Liver (tissue), 9 donors: ENCODE data around the gene PPP6C. TPM values are rescaled to one million over a fixed set of nuclear protein-coding genes. Genes with fewer than 3 reads are reported as not detected.

Source experiments
- DNase-seq: peaks from one replicate; pipeline ENCODE4 v3.0.0-alpha.2; 2017; ENCODE audit warnings: low spot score
- H3K27ac ChIP-seq, 2 donors: one replicate each; pipeline ENCODE4 v1.7.0; 2013; ENCODE audit warnings: inconsistent platforms in 2 of 2, low read length in 2 of 2, control low read depth in 1 of 2, low read depth in 1 of 2, mild to moderate bottlenecking in 1 of 2
- H3K27me3 ChIP-seq, 4 donors: one replicate each; pipeline versions ENCODE4 v1.6.1 to v1.7.0; 2013; ENCODE audit warnings: low read length in 3 of 4, inconsistent platforms in 1 of 4, mild to moderate bottlenecking in 1 of 4, moderate library complexity in 1 of 4; ENCODE audit not compliant: control insufficient read depth in 4 of 4, insufficient read depth in 4 of 4
- H3K36me3 ChIP-seq, 4 donors: one replicate each; pipeline versions ENCODE4 v1.6.1 to v1.7.0; 2013; ENCODE audit warnings: low read length in 3 of 4, mild to moderate bottlenecking in 3 of 4, low read depth in 1 of 4, moderate library complexity in 1 of 4; ENCODE audit not compliant: control insufficient read depth in 4 of 4, insufficient read depth in 3 of 4
- H3K4me1 ChIP-seq, 4 donors: one replicate each; pipeline versions ENCODE4 v1.6.1 to v1.7.0; 2013; ENCODE audit warnings: low read length in 3 of 4, mild to moderate bottlenecking in 3 of 4, moderate library complexity in 1 of 4; ENCODE audit not compliant: control insufficient read depth in 4 of 4, insufficient read depth in 4 of 4
- H3K4me3 ChIP-seq, 3 donors: one replicate each; pipeline versions ENCODE4 v1.6.1 to v1.7.0; 2013; ENCODE audit warnings: low read length in 3 of 3, control low read depth in 1 of 3, low read depth in 1 of 3, mild to moderate bottlenecking in 1 of 3
- H3K9ac ChIP-seq, 2 donors: one replicate each; pipeline ENCODE4 v1.7.0; 2013; ENCODE audit warnings: low read length in 2 of 2, mild to moderate bottlenecking in 2 of 2, moderate library complexity in 2 of 2, control low read depth in 1 of 2, low read depth in 1 of 2
- H3K9me3 ChIP-seq, 4 donors: one replicate each; pipeline versions ENCODE4 v1.6.1 to v1.7.0; 2013; ENCODE audit warnings: low read length in 3 of 4; ENCODE audit not compliant: control insufficient read depth in 4 of 4
- EGR1 ChIP-seq, 2 donors: IDR thresholded peaks; 2 replicates each; pipeline ENCODE4 v1.6.1; 2016 to 2018; ENCODE audit warnings: antibody characterized with exemption in 2 of 2, low read depth in 2 of 2
- FOXA1 ChIP-seq: IDR thresholded peaks from 2 replicates; pipeline ENCODE4 v1.6.1; 2016; ENCODE audit warnings: antibody characterized with exemption
- FOXA2 ChIP-seq: IDR thresholded peaks from 2 replicates; pipeline ENCODE4 v1.6.1; 2016; ENCODE audit warnings: antibody characterized with exemption
- GABPA ChIP-seq, 2 donors: IDR thresholded peaks in 1 of 2; conservative IDR thresholded peaks in 1 of 2; 2 replicates each; pipeline ENCODE4 v1.6.1; 2016; ENCODE audit warnings: antibody characterized with exemption in 2 of 2, mild to moderate bottlenecking in 1 of 2, moderate library complexity in 1 of 2
- HNF4A ChIP-seq, 2 donors: conservative IDR thresholded peaks; 2 replicates each; pipeline ENCODE4 v1.6.1; 2016; ENCODE audit warnings: antibody characterized with exemption in 2 of 2, mild to moderate bottlenecking in 2 of 2
- HNF4G ChIP-seq: IDR thresholded peaks from 2 replicates; pipeline ENCODE4 v1.6.1; 2016; ENCODE audit warnings: antibody characterized with exemption
- JUND ChIP-seq, 2 donors: IDR thresholded peaks; 2 replicates each; pipeline ENCODE4 v1.6.1; 2016; ENCODE audit warnings: antibody characterized with exemption in 2 of 2
- NR2F2 ChIP-seq: IDR thresholded peaks from 2 replicates; pipeline ENCODE4 v1.6.1; 2016; ENCODE audit warnings: antibody characterized with exemption
- RAD21 ChIP-seq, 2 donors: IDR thresholded peaks; 2 replicates each; pipeline ENCODE4 v1.6.1; 2016; ENCODE audit warnings: antibody characterized with exemption in 2 of 2, mild to moderate bottlenecking in 2 of 2
- RXRA ChIP-seq, 2 donors: IDR thresholded peaks; 2 replicates each; pipeline ENCODE4 v1.6.1; 2017 to 2018; ENCODE audit warnings: antibody characterized with exemption in 2 of 2, mild to moderate bottlenecking in 1 of 2
- SP1 ChIP-seq: IDR thresholded peaks from 2 replicates; pipeline ENCODE4 v1.6.1; 2018; ENCODE audit warnings: antibody characterized with exemption, mild to moderate bottlenecking
- TAF1 ChIP-seq: conservative IDR thresholded peaks from 2 replicates; pipeline ENCODE4 v1.6.1; 2016; ENCODE audit warnings: antibody characterized with exemption, mild to moderate bottlenecking
- YY1 ChIP-seq: IDR thresholded peaks from 2 replicates; pipeline ENCODE4 v1.6.1; 2016; ENCODE audit warnings: antibody characterized with exemption, mild to moderate bottlenecking
- WGBS: extraction: QIAGEN DNeasy Blood & Tissue Kit; methylation state at CpG from one replicate; pipeline ENCODE4 v1.1.7; 2013; 5-methylcytosine and 5-hydroxymethylcytosine counted together
- polyA plus RNA-seq, 2 donors: library from polyadenylated mRNA; stranded (reverse) in 1 of 2; unstranded in 1 of 2; fragments of 200-250 nt in 1 of 2; fragments of >200 nt in 1 of 2; fragmentation: Nextera tagmentation in 1 of 2; extraction: Ambion mirVana in 1 of 2; gene quantifications; one replicate each; pipeline versions ENCODE4 v1.2.1 to v1.2.3, GENCODE V29; 2013 to 2015
- total RNA-seq, 2 donors: library from RNA; depleted of rRNA; stranded (reverse); fragments of >200 nt; gene quantifications; one replicate each; pipeline ENCODE4 v1.2.3, GENCODE V29; 2014
- TF ChIP-seq, protein P1 (sequence below): IDR thresholded peaks from 2 replicates; pipeline ENCODE4 v1.6.1; 2016; ENCODE audit warnings: antibody characterized with exemption, mild to moderate bottlenecking
- TF ChIP-seq, protein P2 (sequence below): IDR thresholded peaks from 2 replicates; pipeline ENCODE4 v1.6.1; 2016; ENCODE audit warnings: antibody characterized with exemption
- TF ChIP-seq, protein P3 (sequence below): IDR thresholded peaks from 2 replicates; pipeline ENCODE4 v1.6.1; 2016; ENCODE audit warnings: antibody characterized with exemption
- TF ChIP-seq, protein P4 (sequence below): IDR thresholded peaks from 2 replicates; pipeline ENCODE4 v1.6.1; 2016; ENCODE audit warnings: antibody characterized with exemption
- TF ChIP-seq, protein P5 (sequence below): fragments of 150-350 bp; IDR thresholded peaks from 2 replicates; pipeline ENCODE4 v1.5.1; 2017; ENCODE audit warnings: improper control_type of control experiment, low read depth, low read length; ENCODE audit not compliant: missing input control
- donor health status: healthy.
- donor health status: healthy.
- donor health status: healthy.
- donor health status: healthy.
- donor health status: healthy.

Gene PPP6C
- total and polyA plus RNA-seq, 4 donors = 10.1 to 14.8 (median 12.2) TPM

DNA sequence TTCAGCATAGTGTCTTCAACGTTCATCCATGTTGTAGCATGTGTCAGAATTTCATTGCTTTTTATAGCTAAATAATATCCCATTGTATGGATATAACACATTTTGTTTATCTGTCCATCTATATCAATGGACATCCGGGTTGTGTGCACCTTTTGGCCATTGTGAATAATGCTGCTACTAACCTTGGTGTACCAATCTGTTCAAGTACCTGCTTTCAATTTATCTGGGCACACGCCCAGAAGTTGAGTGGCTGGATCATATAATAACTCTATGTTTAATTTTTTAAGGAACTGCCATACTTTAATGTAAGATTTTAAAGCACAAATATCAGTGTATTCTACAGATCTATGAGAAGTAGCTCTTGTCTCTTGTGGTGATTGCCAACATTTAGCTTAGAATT lies 89.8 kb downstream of the PPP6C start:
- no peak for DNase-seq
- Histone ChIP-seq H3K4me1 (no peaks in the 10 kb centered on the region), H3K36me3 (no peaks in the 10 kb centered on the region), H3K4me3 (no peak overlapping the region), H3K9me3 (no peaks in the 10 kb centered on the region), H3K27ac (no peak overlapping the region), H3K9ac (no peak overlapping the region), H3K27me3 (no peaks in the 10 kb centered on the region)
- TF ChIP-seq RAD21 (IDR thresholded peaks at IDR 0.05) (no peak), HNF4A (conservative IDR thresholded peaks at IDR 0.05) (no peak), FOXA1 (no peak), SP1 (no peak), EGR1 (IDR thresholded peaks at IDR 0.05; ENCODE audit: low read depth in 2 of 2) (no peak), TAF1 (no peak), HNF4G (no peak), FOXA2 (no peak), GABPA (IDR thresholded peaks at IDR 0.05 in 1 of 2, conservative IDR thresholded peaks at IDR 0.05 in 1 of 2) (no peak), JUND (IDR thresholded peaks at IDR 0.05) (no peak), NR2F2 (no peak), RXRA (IDR thresholded peaks at IDR 0.05) (no peak), YY1 (no peak)
- TF ChIP-seq, protein P1, sequence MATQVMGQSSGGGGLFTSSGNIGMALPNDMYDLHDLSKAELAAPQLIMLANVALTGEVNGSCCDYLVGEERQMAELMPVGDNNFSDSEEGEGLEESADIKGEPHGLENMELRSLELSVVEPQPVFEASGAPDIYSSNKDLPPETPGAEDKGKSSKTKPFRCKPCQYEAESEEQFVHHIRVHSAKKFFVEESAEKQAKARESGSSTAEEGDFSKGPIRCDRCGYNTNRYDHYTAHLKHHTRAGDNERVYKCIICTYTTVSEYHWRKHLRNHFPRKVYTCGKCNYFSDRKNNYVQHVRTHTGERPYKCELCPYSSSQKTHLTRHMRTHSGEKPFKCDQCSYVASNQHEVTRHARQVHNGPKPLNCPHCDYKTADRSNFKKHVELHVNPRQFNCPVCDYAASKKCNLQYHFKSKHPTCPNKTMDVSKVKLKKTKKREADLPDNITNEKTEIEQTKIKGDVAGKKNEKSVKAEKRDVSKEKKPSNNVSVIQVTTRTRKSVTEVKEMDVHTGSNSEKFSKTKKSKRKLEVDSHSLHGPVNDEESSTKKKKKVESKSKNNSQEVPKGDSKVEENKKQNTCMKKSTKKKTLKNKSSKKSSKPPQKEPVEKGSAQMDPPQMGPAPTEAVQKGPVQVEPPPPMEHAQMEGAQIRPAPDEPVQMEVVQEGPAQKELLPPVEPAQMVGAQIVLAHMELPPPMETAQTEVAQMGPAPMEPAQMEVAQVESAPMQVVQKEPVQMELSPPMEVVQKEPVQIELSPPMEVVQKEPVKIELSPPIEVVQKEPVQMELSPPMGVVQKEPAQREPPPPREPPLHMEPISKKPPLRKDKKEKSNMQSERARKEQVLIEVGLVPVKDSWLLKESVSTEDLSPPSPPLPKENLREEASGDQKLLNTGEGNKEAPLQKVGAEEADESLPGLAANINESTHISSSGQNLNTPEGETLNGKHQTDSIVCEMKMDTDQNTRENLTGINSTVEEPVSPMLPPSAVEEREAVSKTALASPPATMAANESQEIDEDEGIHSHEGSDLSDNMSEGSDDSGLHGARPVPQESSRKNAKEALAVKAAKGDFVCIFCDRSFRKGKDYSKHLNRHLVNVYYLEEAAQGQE = no peak
- TF ChIP-seq, protein P2, sequence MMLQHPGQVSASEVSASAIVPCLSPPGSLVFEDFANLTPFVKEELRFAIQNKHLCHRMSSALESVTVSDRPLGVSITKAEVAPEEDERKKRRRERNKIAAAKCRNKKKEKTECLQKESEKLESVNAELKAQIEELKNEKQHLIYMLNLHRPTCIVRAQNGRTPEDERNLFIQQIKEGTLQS = no peak
- TF ChIP-seq, protein P3, sequence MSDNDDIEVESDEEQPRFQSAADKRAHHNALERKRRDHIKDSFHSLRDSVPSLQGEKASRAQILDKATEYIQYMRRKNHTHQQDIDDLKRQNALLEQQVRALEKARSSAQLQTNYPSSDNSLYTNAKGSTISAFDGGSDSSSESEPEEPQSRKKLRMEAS = no peak
- TF ChIP-seq, protein P4, sequence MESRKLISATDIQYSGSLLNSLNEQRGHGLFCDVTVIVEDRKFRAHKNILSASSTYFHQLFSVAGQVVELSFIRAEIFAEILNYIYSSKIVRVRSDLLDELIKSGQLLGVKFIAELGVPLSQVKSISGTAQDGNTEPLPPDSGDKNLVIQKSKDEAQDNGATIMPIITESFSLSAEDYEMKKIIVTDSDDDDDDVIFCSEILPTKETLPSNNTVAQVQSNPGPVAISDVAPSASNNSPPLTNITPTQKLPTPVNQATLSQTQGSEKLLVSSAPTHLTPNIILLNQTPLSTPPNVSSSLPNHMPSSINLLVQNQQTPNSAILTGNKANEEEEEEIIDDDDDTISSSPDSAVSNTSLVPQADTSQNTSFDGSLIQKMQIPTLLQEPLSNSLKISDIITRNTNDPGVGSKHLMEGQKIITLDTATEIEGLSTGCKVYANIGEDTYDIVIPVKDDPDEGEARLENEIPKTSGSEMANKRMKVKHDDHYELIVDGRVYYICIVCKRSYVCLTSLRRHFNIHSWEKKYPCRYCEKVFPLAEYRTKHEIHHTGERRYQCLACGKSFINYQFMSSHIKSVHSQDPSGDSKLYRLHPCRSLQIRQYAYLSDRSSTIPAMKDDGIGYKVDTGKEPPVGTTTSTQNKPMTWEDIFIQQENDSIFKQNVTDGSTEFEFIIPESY = no peak
- TF ChIP-seq, protein P5, sequence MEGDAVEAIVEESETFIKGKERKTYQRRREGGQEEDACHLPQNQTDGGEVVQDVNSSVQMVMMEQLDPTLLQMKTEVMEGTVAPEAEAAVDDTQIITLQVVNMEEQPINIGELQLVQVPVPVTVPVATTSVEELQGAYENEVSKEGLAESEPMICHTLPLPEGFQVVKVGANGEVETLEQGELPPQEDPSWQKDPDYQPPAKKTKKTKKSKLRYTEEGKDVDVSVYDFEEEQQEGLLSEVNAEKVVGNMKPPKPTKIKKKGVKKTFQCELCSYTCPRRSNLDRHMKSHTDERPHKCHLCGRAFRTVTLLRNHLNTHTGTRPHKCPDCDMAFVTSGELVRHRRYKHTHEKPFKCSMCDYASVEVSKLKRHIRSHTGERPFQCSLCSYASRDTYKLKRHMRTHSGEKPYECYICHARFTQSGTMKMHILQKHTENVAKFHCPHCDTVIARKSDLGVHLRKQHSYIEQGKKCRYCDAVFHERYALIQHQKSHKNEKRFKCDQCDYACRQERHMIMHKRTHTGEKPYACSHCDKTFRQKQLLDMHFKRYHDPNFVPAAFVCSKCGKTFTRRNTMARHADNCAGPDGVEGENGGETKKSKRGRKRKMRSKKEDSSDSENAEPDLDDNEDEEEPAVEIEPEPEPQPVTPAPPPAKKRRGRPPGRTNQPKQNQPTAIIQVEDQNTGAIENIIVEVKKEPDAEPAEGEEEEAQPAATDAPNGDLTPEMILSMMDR = no peak
- 97% methylated on average over 3 of the region's 3 CpGs for WGBS

Other genes starting within 250 kb of the PPP6C start
- gene GOLGA1, start 248.7 kb downstream of the PPP6C start, total RNA-seq = 10 to 100 TPM in 1 of 2 donors, 1 to 10 TPM in 1; 7.1 to 17.6 TPM
- gene GOLGA1, start 248.7 kb downstream of the PPP6C start, polyA plus RNA-seq = 10 to 100 TPM in 1 of 2 donors, 1 to 10 TPM in 1; 5.9 to 10.7 TPM
- gene SCAI, start 46.3 kb downstream of the PPP6C start, total RNA-seq = 1 to 10 TPM; 2.1 to 5.3 TPM
- gene SCAI, start 46.3 kb downstream of the PPP6C start, polyA plus RNA-seq = 1 to 10 TPM in 1 of 2 donors, under 1 TPM in 1; 0.24 to 1.1 TPM
- gene RABEPK, start 10.7 kb upstream of the PPP6C start, total RNA-seq = 10 to 100 TPM; 12.7 to 20.7 TPM
- 10 to 100 TPM; 20.5 to 23.9 TPM for gene RABEPK, start 10.7 kb upstream of the PPP6C start, polyA plus RNA-seq
- gene HSPA5, start 51.5 kb upstream of the PPP6C start, total RNA-seq = 100 to 1,000 TPM; 108 to 342 TPM
- 100 to 1,000 TPM; 135 to 338 TPM for gene HSPA5, start 51.5 kb upstream of the PPP6C start, polyA plus RNA-seq
- 10 to 100 TPM; 47.4 to 89.7 TPM for gene GAPVD1, start 72.0 kb upstream of the PPP6C start, total RNA-seq
- gene GAPVD1, start 72.0 kb upstream of the PPP6C start, polyA plus RNA-seq = 1 to 10 TPM; 5.5 to 9.9 TPM